HCT116 (cell line): ENCODE data around the gene MARCHF6. TPM values are rescaled to one million over a fixed set of nuclear protein-coding genes. Genes with fewer than 3 reads are reported as not detected.
"Not testable (repeated sequence)": the region's sequence is repeated elsewhere in the genome, so short reads cannot be mapped to it uniquely, and the experiment has no call there.

Experiments used
- ATAC-seq: fragments of 200-7000 bp; cut with Tn5 transposase; 2 replicates; pipeline ENCODE4 v1.9.1; 2020; ENCODE audit warnings: mild to moderate bottlenecking, moderate library complexity
- BruUV-seq: library from RNA; stranded (reverse); fragments of 400-500 nt; replicated peaks from 2 replicates; lab custom pipeline; 2021; lab: Mats Ljungman, UMichigan
- CTCF ChIA-PET: fragments of 300-600 bp; sonication (Branson Sonifier 250); formaldehyde crosslinking; loops from one replicate; lab custom pipeline; 2021; ENCODE audit warnings: antibody characterized with exemption; lab: Charles Lee
- POLR2A ChIA-PET: fragments of 300-600, 350-600 bp; sonication (Branson Sonifier 250); formaldehyde crosslinking; loops from one replicate; lab custom pipeline; 2021; ENCODE audit warnings: antibody characterized with exemption; lab: Charles Lee
- RAD21 ChIA-PET, 2 experiments: fragments of 300-600 bp; sonication (Branson Sonifier 250); formaldehyde crosslinking; loops; one replicate each; lab custom pipeline; 2023; ENCODE audit warnings: low total read pairs in 2 of 2; ENCODE audit not compliant: uncharacterized antibody in 2 of 2, unreplicated experiment in 2 of 2, low non-redundant PET in 1 of 2; lab: Charles Lee
- DNase-seq: peaks from one replicate; pipeline ENCODE4 v3.0.0-alpha.2; 2010; ENCODE audit warnings: low read depth, low spot score
- H2AFZ ChIP-seq: fragments of 200-600 bp; shearing (Covaris generic), sonication (generic); 2 replicates; pipeline ENCODE4 v1.6.1; 2017; ENCODE audit warnings: low read depth, mixed run types, mixed read lengths, antibody characterized with exemption, low read length; ENCODE audit not compliant: poor library complexity, severe bottlenecking
- H3K27ac ChIP-seq: 2 replicates; pipeline ENCODE4 v1.5.1; 2012; ENCODE audit warnings: low read depth, low read length
- H3K27me3 ChIP-seq: fragments of 200-600 bp; sonication (generic); 2 replicates; pipeline ENCODE4 v1.6.1; 2016; ENCODE audit warnings: mixed run types, low read length, mixed read lengths; ENCODE audit not compliant: insufficient read depth
- H3K36me3 ChIP-seq, 2 experiments: fragments of 200-500 bp in 1 of 2; fragments of 200-600 bp in 1 of 2; sonication (Bioruptor generic) in 1 of 2; sonication (generic) in 1 of 2; 2 replicates each; pipeline versions ENCODE4 v1.5.1 to v1.6.1; 2014 to 2016; ENCODE audit warnings: low read length in 2 of 2, inconsistent platforms in 1 of 2, mixed read lengths in 1 of 2, mixed run types in 1 of 2; ENCODE audit not compliant: insufficient read depth in 2 of 2, control insufficient read depth in 1 of 2
- H3K4me1 ChIP-seq, 2 experiments: fragments of 200-600 bp in 1 of 2; sonication (generic) in 1 of 2; 2 replicates each; pipeline versions ENCODE4 v1.5.1 to v1.6.1; 2012 to 2017; ENCODE audit warnings: low read length in 2 of 2, inconsistent platforms in 1 of 2, mild to moderate bottlenecking in 1 of 2, mixed read lengths in 1 of 2, mixed run types in 1 of 2, moderate library complexity in 1 of 2; ENCODE audit not compliant: insufficient read depth in 2 of 2, control insufficient read depth in 1 of 2
- H3K4me2 ChIP-seq: fragments of 200-600 bp; sonication (generic); 2 replicates; pipeline ENCODE4 v1.6.1; 2017; ENCODE audit warnings: mixed run types, low read length, mixed read lengths
- H3K4me3 ChIP-seq, 2 experiments: fragments of 200-600 bp in 1 of 2; sonication (generic) in 1 of 2; replicated peaks in 1 of 2; 2 replicates each; pipeline ENCODE4 v1.5.1; 2011 to 2016; ENCODE audit warnings: low read length in 2 of 2, control low read depth in 1 of 2, low read depth in 1 of 2, mild to moderate bottlenecking in 1 of 2, mixed read lengths in 1 of 2, mixed run types in 1 of 2
- H3K79me2 ChIP-seq: fragments of 200-600 bp; sonication (generic); 2 replicates; pipeline ENCODE4 v1.6.1; 2017; ENCODE audit warnings: mild to moderate bottlenecking, mixed run types, low read length, moderate library complexity, mixed read lengths; ENCODE audit not compliant: insufficient read depth
- H3K9ac ChIP-seq: fragments of 200-600 bp; sonication (generic); 2 replicates; pipeline ENCODE4 v1.6.1; 2016; ENCODE audit warnings: low read length, mixed read lengths
- H3K9me2 ChIP-seq: fragments of 200-600 bp; sonication (generic), shearing (Covaris generic); 2 replicates; pipeline ENCODE4 v1.6.1; 2017; ENCODE audit warnings: mixed run types, mild to moderate bottlenecking, moderate library complexity; ENCODE audit not compliant: insufficient read depth
- H3K9me3 ChIP-seq, 2 experiments: fragments of 200-500 bp in 1 of 2; fragments of 200-600 bp in 1 of 2; sonication (Bioruptor generic) in 1 of 2; sonication (generic) in 1 of 2; 2 replicates each; pipeline ENCODE4 v1.6.1; 2014 to 2017; ENCODE audit warnings: low read length in 2 of 2, mixed read lengths in 2 of 2, inconsistent platforms in 1 of 2, low read depth in 1 of 2, mild to moderate bottlenecking in 1 of 2, mixed run types in 1 of 2, moderate library complexity in 1 of 2; ENCODE audit not compliant: control insufficient read depth in 1 of 2, insufficient read depth in 1 of 2
- H4K20me1 ChIP-seq: fragments of 200-600 bp; sonication (generic), shearing (Covaris generic); 2 replicates; pipeline ENCODE4 v1.6.1; 2017; ENCODE audit warnings: mixed run types, mild to moderate bottlenecking, moderate library complexity; ENCODE audit not compliant: insufficient read depth
- CBX3 ChIP-seq: IDR thresholded peaks from 2 replicates; pipeline ENCODE4 v1.6.1; 2012; ENCODE audit warnings: low read depth
- CEBPB ChIP-seq: IDR thresholded peaks from 2 replicates; pipeline ENCODE4 v1.6.1; 2012; ENCODE audit warnings: low read depth
- ELF1 ChIP-seq: IDR thresholded peaks from 2 replicates; pipeline ENCODE4 v1.6.1; 2012; ENCODE audit warnings: low read depth, borderline replicate concordance
- EZH2 ChIP-seq: fragments of 200-600 bp; sonication (generic); IDR thresholded peaks from 2 replicates; pipeline ENCODE4 v1.6.1; 2017; ENCODE audit warnings: antibody characterized with exemption, mixed run types
- EZH2phosphoT487 ChIP-seq: fragments of 200-600 bp; IDR thresholded peaks from 2 replicates; pipeline ENCODE4 v1.6.1; 2018; ENCODE audit warnings: antibody characterized with exemption, borderline replicate concordance
- JUND ChIP-seq: IDR thresholded peaks from 2 replicates; pipeline ENCODE4 v1.6.1; 2012
- POLR2AphosphoS5 ChIP-seq: IDR thresholded peaks from 2 replicates; pipeline ENCODE4 v1.6.1; 2011; ENCODE audit warnings: mild to moderate bottlenecking, low read depth, low read length, moderate library complexity
- RAD21 ChIP-seq: IDR thresholded peaks from 2 replicates; pipeline ENCODE4 v1.6.1; 2012; ENCODE audit warnings: low read depth, mild to moderate bottlenecking
- SIN3A ChIP-seq: IDR thresholded peaks from 2 replicates; pipeline ENCODE4 v1.6.1; 2012; ENCODE audit warnings: low read depth
- SP1 ChIP-seq: IDR thresholded peaks from 2 replicates; pipeline ENCODE4 v1.6.1; 2012; ENCODE audit warnings: low read depth
- ZFX ChIP-seq: fragments of 450-650 bp; IDR thresholded peaks from 2 replicates; pipeline ENCODE4 v1.6.1; 2017
- ZNF274 ChIP-seq: fragments of 200-500 bp; sonication (Bioruptor generic); IDR thresholded peaks from 2 replicates; pipeline ENCODE4 v1.6.1; 2014; ENCODE audit warnings: mild to moderate bottlenecking, low read depth, low read length, inconsistent platforms
- intact Hi-C: fragments of 100-400 bp; cut with micrococcal nuclease; formaldehyde crosslinking; loops from 2 replicates; pipeline ENCODE4 v1.10.0; 2022
- total RNA-seq: library from RNA; stranded (reverse); gene quantifications from one replicate; pipeline ENCODE4 v1.2.1, GENCODE V29; 2021; ENCODE audit not compliant: unreplicated experiment
- TF ChIP-seq, protein P1 (sequence below): IDR thresholded peaks from 2 replicates; pipeline ENCODE4 v1.6.1; 2012
- TF ChIP-seq, protein P2 (sequence below): IDR thresholded peaks from 2 replicates; pipeline ENCODE4 v1.6.1; 2012; ENCODE audit warnings: low read depth
- TF ChIP-seq, protein P3 (sequence below): IDR thresholded peaks from 2 replicates; pipeline ENCODE4 v1.6.1; 2011; ENCODE audit warnings: mild to moderate bottlenecking, low read length, moderate library complexity; ENCODE audit not compliant: insufficient replicate concordance; ENCODE audit errors: extremely low read depth

MARCHF6 gene
- total RNA-seq, 1 experiment from 2014 or later: 144 TPM

DNA sequence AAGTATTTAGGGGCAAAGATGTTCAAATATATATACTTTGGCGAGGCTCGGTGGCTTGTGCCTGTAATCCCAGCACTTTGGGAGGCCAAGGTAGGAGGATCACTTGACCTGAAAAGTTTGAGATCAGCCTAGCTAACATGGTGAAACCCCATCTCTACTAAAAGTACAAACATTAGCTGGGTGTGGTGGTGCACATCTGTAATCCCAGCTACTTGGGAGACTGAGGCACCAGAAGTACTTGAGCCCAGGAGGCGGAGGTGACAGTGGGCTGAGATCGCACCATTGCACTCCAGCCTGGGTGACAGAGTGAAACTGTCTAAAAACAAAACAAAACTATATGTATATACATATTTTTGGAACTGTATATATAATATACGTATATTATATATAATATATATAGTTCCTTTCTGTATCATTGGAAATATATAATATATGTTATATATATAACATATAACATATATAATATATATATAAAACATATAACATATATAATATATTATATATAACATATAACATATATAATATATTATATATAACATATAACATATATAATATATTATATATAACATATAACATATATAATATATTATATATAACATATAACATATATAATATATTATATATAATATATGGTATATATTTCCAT is 8.9 kb upstream of the MARCHF6 start:
- BruUV-seq, H3K4me3 ChIP-seq, H2AFZ ChIP-seq, H3K36me3 ChIP-seq, RAD21 ChIA-PET, H4K20me1 ChIP-seq, H3K79me2 ChIP-seq, ATAC-seq, H3K4me2 ChIP-seq, H3K4me1 ChIP-seq, H3K9ac ChIP-seq, intact Hi-C loops, DNase-seq, H3K27ac ChIP-seq, H3K9me3 ChIP-seq, H3K9me2 ChIP-seq, H3K27me3 ChIP-seq: not testable (repeated sequence)
- ChIA-PET CTCF (interaction anchor here (1.4 kb wide), 1 partner anchor 61 kb away, joined by 4 read pairs; no protein-coding TSS in a partner anchor), POLR2A (interaction anchor here (0.7 kb wide), 1 partner anchor 9 kb away, joined by 3 read pairs; the partner anchor contains the start of gene MARCHF6)

DNA sequence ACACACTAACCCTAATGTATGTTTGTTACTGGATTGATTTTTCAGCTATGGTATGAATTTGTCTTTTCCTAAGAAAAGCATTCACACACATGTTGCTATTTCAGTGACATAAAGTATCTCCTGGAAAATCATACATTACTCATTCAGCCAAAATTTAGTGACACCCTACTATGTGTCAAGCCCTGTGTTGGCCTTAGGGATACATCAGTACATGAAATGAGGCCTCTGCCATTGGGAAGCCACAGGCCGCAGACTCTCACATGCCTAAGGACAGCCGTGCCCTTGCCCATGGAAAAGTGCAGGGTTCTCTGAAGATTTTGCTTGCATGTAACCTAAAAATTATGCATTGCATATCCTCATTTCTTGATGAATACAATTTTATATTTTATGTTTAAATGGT is 5.2 kb upstream of the MARCHF6 start:
- H3K27me3 ChIP-seq: no peaks in the 10 kb centered on the region
- intact Hi-C loops: no loop called here
- H3K9me3 ChIP-seq: no peaks in the 10 kb centered on the region
- POLR2A ChIA-PET: no interaction called here
- DNase-seq: no peak
- no peak overlapping the region for H3K9ac ChIP-seq
- H3K4me2 ChIP-seq: no peak overlapping the region
- no TSS peak for BruUV-seq
- H3K79me2 ChIP-seq: peaks cover 8% of the 10 kb centered on the region; the same call in 1 of the 2 replicates
- peaks cover 9 to 16% of the 10 kb centered on the region in 2 experiments; a peak in 3 of 4 replicates for H3K4me1 ChIP-seq
- no peak overlapping the region for H3K27ac ChIP-seq
- H2AFZ ChIP-seq: no peak overlapping the region
- H3K36me3 ChIP-seq: no peaks in the 10 kb centered on the region; a peak in 1 of 4 replicates
- CTCF ChIA-PET: no interaction called here
- no peaks in the 10 kb centered on the region for H3K9me2 ChIP-seq
- no peak for ATAC-seq
- RAD21 ChIA-PET: no interaction called here
- no peak overlapping the region for H3K4me3 ChIP-seq
- H4K20me1 ChIP-seq: no peaks in the 10 kb centered on the region
- TF ChIP-seq POLR2AphosphoS5 (no peak), EZH2 (no peak), SIN3A (no peak), RAD21 (no peak), ZNF274 (no peak), ELF1 (no peak), SP1 (no peak), CEBPB (no peak), JUND (no peak), EZH2phosphoT487 (no peak), CBX3 (no peak), ZFX (no peak)
- TF ChIP-seq, protein P1, sequence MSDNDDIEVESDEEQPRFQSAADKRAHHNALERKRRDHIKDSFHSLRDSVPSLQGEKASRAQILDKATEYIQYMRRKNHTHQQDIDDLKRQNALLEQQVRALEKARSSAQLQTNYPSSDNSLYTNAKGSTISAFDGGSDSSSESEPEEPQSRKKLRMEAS: no peak
- TF ChIP-seq, protein P2, sequence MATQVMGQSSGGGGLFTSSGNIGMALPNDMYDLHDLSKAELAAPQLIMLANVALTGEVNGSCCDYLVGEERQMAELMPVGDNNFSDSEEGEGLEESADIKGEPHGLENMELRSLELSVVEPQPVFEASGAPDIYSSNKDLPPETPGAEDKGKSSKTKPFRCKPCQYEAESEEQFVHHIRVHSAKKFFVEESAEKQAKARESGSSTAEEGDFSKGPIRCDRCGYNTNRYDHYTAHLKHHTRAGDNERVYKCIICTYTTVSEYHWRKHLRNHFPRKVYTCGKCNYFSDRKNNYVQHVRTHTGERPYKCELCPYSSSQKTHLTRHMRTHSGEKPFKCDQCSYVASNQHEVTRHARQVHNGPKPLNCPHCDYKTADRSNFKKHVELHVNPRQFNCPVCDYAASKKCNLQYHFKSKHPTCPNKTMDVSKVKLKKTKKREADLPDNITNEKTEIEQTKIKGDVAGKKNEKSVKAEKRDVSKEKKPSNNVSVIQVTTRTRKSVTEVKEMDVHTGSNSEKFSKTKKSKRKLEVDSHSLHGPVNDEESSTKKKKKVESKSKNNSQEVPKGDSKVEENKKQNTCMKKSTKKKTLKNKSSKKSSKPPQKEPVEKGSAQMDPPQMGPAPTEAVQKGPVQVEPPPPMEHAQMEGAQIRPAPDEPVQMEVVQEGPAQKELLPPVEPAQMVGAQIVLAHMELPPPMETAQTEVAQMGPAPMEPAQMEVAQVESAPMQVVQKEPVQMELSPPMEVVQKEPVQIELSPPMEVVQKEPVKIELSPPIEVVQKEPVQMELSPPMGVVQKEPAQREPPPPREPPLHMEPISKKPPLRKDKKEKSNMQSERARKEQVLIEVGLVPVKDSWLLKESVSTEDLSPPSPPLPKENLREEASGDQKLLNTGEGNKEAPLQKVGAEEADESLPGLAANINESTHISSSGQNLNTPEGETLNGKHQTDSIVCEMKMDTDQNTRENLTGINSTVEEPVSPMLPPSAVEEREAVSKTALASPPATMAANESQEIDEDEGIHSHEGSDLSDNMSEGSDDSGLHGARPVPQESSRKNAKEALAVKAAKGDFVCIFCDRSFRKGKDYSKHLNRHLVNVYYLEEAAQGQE: no peak
- TF ChIP-seq, protein P3, sequence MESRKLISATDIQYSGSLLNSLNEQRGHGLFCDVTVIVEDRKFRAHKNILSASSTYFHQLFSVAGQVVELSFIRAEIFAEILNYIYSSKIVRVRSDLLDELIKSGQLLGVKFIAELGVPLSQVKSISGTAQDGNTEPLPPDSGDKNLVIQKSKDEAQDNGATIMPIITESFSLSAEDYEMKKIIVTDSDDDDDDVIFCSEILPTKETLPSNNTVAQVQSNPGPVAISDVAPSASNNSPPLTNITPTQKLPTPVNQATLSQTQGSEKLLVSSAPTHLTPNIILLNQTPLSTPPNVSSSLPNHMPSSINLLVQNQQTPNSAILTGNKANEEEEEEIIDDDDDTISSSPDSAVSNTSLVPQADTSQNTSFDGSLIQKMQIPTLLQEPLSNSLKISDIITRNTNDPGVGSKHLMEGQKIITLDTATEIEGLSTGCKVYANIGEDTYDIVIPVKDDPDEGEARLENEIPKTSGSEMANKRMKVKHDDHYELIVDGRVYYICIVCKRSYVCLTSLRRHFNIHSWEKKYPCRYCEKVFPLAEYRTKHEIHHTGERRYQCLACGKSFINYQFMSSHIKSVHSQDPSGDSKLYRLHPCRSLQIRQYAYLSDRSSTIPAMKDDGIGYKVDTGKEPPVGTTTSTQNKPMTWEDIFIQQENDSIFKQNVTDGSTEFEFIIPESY: no peak
